Astrocyte of the hippocampus (primary cell): ENCODE data around the gene DTNB.
"Not testable (repeated sequence)": the region's sequence is repeated elsewhere in the genome, so short reads cannot be mapped to it uniquely, and the experiment has no call there.

ENCODE experiments used
- DNase-seq: peaks from one replicate; pipeline ENCODE4 v3.0.0; 2011; ENCODE audit warnings: low read depth, low spot score

The DTNB gene

DNA sequence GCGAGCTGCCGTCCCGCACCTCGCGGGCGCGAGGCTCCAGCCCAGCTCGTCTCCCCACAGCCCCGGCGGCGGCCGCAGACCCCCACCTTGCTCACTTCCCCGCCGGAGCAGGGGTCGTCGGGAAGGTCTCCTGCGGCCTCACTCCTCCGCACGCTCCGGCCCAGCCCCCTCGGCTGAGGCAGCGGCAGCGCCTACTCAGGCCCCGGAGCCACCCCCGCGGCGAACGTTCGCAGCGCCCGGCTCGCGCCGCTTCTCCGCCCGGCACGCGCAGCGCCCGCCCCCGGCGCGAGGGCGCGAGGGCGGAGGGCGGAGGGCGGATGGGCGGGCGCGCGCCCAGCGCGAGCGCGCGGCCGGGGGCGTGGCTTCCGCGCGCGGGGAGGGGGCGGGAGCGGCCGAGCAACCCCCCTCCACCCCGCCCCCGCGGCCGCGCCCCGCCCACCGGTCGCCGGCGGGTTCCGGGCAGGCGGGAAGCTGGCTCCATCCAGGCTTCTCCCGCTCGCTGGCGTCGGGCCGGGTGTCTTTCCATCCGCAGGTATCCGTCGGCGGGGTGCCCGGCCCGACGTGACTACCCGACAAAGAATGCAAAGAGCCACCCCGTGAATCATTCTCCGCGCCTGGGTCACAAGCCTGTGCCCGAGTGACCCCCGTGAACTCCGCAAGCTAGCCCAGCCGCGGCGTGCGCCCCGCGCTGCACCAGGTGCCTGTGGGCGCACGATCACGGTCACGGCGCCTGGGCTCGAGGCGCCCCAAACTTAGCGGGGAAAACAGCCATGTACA is at the start of gene DTNB:
DTNB (minus strand) TSS at position 278 of the 777 bp plus-strand sequence. CDS start 20,917 bp downstream, outside the sequence.
- DNase-seq: peak; percentile 88

DNA sequence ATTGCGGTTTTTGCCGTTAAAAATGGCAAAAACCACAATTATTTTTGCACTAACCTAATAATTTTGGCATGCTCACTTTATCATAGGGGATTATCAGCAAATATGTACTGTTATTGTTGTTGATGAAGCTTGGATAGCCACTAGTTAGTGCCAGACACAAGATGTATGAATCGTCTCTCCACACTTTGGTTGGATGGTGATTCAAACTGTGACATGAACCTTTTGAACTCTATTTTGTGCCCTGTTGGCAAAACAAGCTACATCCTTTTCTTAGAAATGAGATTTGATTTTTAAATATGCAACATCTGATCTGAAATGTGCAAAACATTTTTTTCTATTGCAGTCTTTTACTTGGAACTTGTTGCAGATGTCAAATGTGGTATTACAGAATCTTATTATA is 48.8 kb upstream of the DTNB start:
- no peak for DNase-seq

DNA sequence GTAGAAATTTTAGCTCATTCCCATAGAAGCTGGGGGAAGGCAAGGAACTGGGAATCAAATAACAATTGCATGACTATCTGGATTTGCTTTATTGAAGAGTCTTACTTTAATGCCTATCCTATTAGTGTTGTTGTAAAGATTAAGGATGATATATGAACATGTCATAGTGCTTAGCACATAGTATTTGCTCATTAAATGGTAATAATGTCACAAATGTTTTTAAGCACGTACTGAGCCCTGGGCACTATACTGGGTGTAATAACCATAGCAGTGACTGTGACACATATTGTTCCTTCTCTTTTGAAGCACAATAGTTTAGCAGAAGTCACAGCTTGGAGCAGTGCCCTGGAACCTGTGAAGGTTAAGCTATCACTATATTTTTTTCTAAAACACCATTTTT is 47.2 kb upstream of the DTNB start:
- no peak for DNase-seq

DNA sequence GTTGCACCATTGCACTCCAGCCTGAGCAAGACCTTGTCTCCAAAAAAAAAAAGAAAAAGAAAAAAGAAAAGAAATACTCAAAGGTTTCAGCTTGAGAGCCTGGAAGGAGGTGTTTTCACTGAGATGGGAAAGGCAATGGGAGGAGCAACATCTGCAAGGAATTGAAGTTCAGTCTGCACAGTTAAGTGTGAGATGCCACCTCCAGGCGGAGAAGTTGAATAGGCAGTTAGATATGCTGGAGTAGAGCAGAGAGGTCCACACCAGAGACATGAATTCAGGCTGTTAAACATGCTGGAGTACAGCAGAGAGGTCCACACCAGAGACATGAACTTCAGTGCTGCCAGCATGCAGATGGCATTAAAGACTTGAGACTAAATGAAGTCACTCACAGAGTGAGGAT is 41.4 kb upstream of the DTNB start:
- no peak for DNase-seq

DNA sequence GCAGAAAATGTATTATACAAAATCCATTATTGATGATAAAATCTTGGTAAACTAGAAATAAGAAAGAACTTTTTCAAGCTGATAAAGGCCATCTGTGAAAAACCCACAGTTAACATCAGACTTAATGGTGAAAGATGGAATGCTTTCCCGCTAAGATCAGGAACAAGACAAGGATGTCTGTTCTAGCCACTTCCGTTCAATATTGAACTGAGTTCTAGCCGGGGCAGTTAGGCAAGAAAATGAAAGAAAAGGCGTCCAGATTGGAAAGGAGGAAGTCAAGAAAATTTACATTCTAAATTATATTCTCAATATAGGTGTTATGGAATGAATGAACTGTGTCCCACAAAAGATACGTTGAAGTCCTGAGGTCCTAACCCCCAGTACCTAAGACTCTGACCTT is 39.1 kb upstream of the DTNB start:
- no peak for DNase-seq

DNA sequence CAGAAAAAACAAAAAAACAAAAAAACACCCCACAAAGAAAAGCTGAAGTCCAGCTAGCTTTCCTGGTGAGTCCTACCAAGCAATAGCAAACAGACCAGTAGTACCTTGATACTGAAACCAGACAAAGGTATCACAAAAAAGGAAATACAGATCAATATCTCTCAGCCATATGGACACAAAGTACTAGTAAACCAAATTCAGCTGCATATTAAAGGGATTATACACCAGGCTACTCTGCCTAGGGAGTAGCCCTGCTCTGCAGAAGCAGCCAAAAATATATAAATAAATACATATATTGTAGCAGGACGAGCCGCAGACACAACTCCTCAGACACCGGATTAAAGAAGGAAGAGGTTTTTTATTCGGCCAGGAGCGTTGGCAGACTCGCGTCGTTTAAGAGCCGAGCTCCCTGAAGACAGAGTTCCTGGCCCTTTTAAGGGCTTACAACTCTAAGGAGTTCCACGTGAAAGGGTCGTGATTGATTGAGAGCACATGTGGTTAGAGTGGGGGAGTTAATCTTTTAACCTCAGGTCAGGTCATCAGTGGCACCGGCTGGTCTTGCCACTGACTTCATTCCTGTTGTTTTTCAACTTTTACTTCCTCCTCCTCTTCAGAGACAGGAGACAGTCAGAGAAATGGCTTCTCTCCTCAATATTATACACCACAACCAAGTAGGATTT is 38.4 kb upstream of the DTNB start:
- no peak for DNase-seq

DNA sequence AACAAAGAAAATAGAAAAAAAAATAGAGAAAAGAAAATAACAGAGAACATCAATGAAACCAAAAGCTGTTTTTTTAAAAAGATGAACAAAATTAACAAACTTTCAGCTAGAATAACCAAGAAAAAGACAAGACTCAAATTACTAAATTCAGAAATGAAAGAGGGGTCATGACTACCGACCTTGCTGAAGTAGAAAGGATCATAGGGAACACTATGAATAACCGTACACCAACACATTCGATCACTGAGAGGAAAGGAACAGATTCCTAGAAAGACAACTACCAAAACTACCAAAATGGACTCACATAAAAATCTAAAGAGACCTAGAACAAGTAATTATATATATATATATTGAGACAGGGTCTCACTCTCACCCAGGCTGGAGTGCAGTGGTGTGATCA is 37.4 kb upstream of the DTNB start:
- no peak for DNase-seq

DNA sequence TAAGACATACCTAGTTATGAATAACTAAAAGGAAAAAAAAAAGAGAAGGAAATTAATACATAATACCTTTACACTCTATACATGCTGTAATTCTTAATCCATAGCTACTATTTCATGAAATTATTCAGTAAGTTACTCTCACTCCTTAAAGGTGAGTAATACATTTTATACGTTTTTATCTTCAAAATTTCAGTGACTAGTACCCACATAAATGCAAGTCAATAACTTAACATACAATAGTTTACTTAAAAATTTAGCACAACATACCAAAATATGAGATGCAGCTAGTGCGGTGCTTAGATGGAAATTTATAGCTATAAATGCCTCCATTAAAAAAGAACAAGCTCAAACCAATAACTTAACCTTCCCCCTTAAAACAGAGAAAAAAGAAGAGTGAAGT is 36.0 kb upstream of the DTNB start:
- DNase-seq: no peak

DNA sequence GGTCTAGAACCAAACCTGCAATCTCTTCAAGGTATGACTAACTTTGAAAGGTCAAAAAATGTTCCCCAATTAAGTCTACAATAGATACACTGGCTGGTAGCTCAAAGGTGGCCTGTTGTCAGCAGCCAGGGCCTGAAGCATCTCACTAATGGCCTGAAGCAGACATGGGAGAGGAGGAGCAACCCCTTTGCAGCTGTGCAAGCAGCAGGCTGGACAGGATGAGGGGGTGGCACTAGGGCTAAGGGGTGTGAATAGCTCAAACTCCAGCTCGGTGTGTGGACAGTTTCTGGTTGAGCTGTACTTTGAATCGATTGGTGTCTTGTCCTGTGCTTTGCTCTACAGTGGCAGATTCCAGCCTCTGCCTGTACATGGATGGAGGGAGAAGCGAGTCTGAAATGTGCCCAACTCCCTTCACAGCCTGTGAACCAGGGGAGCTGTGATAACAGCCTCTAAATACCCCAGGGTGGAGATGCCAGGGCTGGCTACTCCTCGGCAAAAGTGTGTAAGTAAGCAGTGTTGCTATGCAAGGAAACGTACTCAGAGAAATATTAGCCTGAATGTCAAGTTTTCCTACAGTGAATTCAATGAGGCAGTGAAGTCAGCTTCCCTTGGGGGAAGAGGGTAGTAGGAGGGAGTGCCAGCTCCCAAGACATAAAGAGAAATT is 34.7 kb upstream of the DTNB start:
- no peak for DNase-seq

DNA sequence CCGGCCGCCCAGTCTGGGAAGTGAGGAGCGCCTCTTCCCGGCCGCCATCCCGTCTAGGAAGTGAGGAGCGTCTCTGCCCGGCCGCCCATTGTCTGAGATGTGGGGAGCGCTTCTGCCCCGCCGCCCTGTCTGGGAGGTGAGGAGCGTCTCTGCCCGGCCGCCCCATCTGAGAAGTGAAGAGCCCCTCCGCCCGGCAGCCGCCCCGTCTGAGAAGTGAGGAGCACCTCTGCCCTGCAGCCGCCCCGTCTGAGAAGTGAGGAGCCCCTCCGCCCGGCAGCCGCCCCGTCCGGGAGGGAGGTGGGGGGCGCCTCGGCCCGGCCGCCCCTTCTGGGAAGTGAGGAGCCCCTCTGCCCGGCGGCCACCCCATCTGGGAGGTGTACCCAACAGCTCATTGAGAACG is 32.2 kb upstream of the DTNB start:
- not testable (repeated sequence) for DNase-seq

DNA sequence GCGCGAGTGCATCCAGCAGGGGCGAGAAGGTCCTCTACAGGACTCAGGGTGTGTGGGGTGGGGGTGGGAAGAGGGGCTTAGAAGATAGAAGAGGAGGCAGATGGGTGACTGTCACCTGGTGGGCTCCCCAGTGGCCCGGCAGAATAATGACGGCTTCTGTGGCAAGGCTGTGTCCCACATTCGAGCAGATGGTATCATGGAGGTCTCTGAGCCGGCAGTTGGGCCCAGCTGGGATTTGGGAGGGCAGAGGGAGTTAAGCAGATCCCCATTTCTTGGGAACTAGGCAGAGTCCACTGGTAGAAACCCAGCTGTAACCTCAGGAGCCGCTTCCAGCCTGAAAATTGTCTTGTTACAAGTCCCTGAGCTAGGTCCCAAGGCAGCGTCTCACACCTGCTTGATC is 28.4 kb upstream of the DTNB start:
- no peak for DNase-seq

DNA sequence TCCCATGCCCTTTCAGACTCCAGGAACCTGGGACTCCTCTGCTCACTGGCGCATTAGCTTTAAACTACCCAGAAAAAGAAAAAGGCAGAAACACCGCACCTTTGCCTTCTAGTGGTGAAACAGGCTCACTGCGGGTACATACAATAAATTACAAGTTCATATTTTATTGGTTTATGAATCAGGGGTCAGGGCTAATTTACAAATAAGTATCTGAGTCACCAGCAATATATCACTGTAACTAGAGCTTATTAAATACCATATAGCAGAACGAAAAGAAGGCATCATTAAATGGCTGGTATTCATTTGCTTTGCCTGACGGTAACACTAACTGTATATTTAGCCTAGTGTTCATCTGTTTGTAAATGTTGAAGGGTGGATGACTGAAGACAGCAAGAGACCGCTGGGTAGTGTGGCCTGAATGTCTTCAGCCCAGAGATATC is 26.9 kb upstream of the DTNB start:
- DNase-seq: peak; percentile 44

DNA sequence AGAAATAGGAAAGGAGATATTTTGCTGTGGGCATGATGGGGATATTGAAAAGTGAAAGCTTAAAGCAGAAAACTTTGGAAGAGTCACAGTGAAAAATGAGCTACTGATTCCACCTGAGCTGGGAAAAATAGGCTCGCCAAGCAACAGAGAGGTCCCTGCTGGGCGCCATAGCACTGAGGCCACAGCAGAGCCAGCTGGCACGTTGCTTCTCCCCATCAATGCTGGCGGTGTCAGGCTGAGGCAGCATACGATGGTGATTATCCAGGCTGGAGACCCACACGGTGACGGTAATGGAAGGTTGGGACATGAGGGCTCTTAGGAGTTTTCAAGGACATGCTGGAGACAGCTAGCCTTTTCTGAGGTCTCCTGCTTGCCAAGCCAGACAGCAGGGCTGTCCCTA is 25.8 kb upstream of the DTNB start:
- no peak for DNase-seq

DNA sequence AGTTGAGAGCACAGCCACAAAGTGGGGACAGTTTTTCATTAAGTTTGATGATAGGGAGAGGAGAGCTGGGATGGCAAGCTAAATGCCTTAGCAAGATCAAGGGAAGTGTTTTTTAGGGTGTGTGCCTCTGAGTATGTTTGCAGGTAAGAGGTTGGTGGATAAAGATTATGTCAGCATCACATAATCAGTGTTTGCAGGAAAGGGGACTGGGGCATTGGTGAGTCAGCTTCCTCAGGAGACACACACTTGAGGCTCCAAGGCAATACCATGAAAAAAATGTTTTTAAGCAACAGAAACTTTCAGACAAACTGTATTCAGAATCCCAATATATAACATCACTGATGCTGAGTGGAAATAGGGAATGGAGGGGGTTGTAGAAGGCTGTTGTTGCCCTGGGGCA is 25.4 kb upstream of the DTNB start:
- DNase-seq: peak; percentile 29

DNA sequence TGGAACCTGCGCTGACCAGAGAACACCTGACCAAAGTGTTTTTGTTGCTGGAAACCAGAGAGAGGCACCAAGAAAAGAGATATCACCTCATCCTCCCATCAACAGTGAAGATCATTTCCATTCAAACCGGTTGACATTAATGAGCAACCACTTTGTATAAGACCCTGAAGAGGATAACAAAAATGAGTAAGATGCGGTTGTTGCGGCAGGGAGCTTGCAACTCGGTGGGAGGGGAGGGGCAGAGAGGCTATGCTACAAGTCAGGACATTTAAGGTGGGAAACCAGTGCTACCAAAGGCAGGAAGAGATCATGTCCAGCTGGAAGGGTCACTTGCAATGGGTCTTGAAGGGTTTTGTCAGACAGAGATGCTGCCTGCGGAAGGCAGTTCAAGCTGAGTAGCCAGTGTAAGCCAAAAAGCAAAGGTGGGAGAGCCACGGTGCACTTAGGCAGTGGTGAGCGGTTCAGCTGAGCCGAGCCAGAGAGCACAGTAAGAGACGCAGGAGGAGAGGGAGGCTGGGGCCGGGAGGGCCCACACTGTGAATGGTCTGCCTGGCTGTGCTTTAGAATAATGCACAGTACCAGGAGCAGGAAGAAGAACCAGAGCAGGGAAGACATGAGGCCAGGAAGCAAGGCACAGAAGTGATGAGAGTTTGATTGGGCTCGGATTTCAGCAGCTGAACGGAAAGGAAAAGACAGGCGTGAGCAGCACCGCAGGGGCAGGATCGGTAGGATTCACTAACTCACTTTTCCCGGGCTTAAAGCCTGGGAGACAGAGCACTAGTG is 24.4 kb upstream of the DTNB start:
- peak; percentile 26 for DNase-seq

DNA sequence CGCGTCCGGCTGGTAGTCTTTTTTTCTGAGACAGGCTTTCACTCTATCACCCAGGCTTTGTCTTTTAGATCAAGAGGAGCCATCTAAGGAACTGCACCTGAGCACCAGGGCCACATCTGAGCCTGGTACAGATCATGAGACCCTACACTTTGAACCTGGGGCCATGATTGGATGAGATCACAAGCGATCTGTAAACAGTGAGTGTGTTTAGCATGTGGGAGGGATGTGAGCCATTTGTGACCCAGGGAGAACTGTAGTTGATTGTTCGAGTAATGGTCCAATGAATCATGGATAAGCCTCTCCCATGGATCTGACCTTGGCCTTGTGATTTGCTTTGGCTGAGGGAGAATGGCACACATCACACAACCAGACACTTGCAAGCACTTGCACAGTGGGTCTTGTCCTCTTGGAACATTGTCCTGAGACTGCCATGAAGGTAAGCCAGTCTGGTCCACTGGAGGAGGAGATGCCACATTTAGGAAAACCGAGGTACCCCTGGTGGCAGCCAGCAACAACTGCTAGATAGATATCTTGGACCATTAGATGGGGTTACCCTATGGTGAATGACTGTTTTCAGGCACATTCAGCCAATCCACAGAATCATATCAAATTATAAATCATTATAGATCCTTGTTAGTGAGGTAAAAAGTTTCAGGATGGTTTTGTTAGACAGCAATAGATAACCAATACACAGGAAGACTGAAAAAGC is 19.5 kb upstream of the DTNB start:
- no peak for DNase-seq

DNA sequence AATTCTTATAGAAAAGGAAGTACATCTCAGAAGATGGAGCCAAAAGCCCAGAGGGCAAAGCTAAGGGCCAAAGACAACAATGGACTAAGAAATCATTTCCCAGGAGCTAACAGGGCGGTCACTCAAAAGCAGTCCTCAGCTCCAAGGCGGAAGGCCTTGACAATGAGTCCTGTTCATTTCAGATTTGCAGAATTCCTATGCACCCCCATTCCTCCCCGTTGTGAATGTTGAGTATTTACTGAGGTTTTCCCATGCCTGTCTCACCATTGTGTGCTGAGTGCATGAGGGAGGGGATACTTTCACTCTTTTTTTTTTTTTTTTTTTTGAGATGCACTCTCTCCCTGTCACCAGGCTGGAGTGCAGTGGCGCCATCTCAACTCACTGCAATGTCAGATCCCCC is 18.8 kb upstream of the DTNB start:
- DNase-seq: peak; percentile 65

DNA sequence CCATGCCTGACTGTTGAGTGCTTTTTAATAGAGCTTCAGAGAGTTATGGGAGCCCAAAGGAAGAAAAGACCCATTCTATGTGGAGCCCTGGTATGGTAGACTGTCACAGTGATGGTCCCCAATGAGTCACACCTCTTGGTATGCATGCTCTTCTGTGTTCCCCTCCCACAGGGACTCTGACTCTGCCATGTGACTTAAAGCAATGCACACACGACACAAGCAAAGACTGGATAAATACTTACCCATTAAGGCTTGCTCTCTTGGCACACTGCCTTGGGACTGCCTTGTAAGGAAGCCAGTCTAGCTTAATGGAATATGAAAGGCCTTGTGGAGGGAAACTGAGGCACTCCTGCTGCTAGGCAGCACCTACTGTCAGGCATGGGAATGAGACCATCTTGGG is 16.7 kb upstream of the DTNB start:
- DNase-seq: peak; percentile 67

DNA sequence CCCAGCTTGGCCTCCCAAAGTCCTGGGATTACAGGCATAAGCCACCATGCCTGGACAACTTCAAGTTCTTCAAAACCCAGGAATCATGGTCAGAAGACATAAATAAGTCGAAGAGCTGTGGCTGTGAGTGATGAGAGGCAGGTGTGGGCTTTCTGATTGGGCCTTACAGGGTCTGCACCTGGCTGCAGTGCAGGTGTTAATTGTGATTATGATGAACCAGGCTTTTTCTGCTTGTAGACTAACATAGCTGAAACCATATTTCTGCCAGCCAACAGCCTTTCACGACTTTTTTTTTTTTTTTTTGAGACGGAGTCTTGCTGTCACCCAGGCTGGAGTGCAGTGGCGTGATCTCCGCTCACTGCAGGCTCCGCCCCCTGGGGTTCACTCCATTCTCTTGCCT is 14.9 kb upstream of the DTNB start:
- DNase-seq: no peak

DNA sequence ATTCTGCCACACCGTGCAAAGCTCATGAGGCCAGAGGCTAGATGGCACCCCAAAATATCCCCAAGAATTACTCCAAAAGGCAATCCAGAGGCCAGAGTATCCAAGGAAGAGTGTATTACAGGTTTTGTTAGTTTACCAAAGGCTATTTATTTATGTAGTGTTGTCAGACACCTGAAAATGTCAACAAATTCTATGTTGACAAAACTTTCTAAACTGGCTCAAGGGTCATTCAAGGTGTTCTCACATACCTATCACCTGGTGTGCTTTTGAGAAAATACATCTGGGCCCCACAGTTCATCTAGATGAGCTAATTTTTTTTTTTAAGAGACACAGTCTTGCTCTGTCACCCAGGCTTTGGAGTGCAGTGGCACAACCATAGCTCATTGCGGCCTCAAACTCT is 12.4 kb upstream of the DTNB start:
- no peak for DNase-seq
